Lower leg skin (tissue), 4 donors: Measurements from ENCODE around the gene CELSR3. TPM values are rescaled to one million over a fixed set of nuclear protein-coding genes. Genes with fewer than 3 reads are reported as not detected.

Experiments
- DNase-seq, 2 donors: peaks; one replicate each; pipeline ENCODE4 v3.0.0-alpha.2; 2019; ENCODE audit warnings: low spot score in 2 of 2
- H3K4me3 ChIP-seq: fragments of 200-600 bp; sonication (generic); 2 replicates; pipeline ENCODE4 v1.5.1; 2017; ENCODE audit warnings: mild to moderate bottlenecking, low read depth; ENCODE audit not compliant: poor library complexity, severe bottlenecking
- CTCF ChIP-seq, 3 donors: fragments of 450-650 bp; IDR thresholded peaks; one replicate each; pipeline ENCODE4 v1.5.1; 2016; ENCODE audit warnings: antibody characterized with exemption in 3 of 3, mild to moderate bottlenecking in 3 of 3, moderate library complexity in 2 of 3
- POLR2A ChIP-seq, 2 donors: fragments of 450-650 bp; IDR thresholded peaks; one replicate each; pipeline ENCODE4 v1.6.1; 2016 to 2017; ENCODE audit warnings: antibody characterized with exemption in 2 of 2, mild to moderate bottlenecking in 1 of 2, moderate library complexity in 1 of 2
- WGBS, 2 donors: methylation state at CpG; one replicate each; pipeline ENCODE4 v1.1.5; 2018; 5-methylcytosine and 5-hydroxymethylcytosine counted together
- intact Hi-C: fragments of 100-400 bp; cut with DNase I; formaldehyde crosslinking; loops from one replicate; pipeline ENCODE4 v1.15.0; 2023; ENCODE audit warnings: low total_unique reads
- total RNA-seq, 4 donors: library from RNA; depleted of rRNA; stranded (reverse); fragments of >200 nt; gene quantifications; one replicate each; pipeline ENCODE4 v1.1.0, GENCODE V29; 2016

Gene CELSR3
- total RNA-seq, 4 donors from 2014 or later = 0.59 to 4.7 (median 1.2) TPM

- H3K4me3 ChIP-seq = peak overlapping the region; percentile 29
- DNase-seq = peak; percentile 75 to 94
- intact Hi-C loops = no loop called here
- 30 to 51% methylated on average over 9 of the region's 9 CpGs for WGBS, 2 donors
- TF ChIP-seq CTCF (IDR thresholded peaks at IDR 0.05) (no peak), POLR2A (IDR thresholded peaks at IDR 0.05) (no peak)
Measured at GRCh38 chr3:48695393-48695753, 32.7 kb upstream of the CELSR3 start.

DNA sequence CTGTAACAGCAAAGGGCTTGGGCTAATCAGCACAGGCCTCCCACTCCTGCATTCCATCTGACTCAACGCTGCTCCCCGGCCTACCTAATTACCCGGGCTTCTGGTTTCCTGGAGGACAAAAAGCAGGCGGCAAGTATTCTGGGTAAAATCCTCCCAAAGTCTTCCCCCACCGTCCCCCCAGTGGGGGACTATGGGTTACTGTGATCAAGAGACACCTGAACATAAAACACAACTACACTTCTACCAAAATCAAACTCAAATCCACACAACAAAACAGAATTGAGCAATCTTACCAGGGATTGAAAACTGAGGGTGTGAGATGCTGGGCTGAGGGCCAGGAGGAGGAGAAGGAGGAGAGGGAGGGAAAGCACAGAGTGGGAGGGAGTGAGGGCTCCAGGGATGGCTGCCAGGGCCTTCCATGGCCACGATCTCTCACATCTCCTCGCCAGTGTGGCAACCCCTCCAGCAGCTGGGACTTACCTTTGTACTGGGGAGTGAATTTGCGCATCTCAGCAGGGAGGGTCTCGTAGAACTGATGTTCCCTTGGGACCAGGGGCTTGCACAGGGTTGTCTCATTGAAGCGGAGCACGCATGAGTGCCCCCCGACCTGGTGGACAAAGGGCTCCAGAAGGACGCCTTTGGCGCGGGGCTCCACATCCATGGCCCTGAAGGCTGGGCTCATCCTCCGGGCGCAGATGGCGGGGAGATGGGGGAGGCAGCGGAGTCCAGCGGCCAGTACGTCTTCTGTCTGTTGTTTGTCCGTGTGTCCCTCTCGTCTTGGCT lies 32.1 kb upstream of the CELSR3 start:
- peak; percentile 79 to 95 for DNase-seq
- 43 to 48% methylated on average over 23 of the region's 23 CpGs for WGBS, 2 donors
- intact Hi-C loops = no loop called here
- no peak for TF ChIP-seq POLR2A (IDR thresholded peaks at IDR 0.05)
- no peak for TF ChIP-seq CTCF (IDR thresholded peaks at IDR 0.05)
- peak overlapping the region; percentile 29 for H3K4me3 ChIP-seq

DNA sequence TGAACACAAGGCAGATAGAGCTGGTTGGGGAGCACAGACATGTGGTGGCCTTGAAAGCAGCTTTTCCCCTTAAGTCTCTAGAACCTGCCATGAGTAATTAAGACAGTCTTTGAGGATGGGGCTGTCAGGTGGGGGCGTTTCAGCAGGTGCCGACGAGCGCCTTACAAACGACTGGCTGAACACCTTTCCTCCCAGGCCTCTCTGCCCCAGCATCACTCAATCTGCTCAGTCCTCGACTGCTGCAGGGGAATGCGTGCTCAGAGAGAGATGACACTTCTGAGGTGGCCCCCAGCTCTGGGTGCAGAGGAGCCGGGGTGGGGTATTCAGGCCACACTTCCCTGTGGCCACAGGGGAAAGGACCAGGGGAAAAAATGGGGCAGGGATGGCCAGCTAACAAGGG lies 31.1 kb upstream of the CELSR3 start:
- 81% methylated on average over 8 of the region's 8 CpGs for WGBS, 2 donors
- TF ChIP-seq CTCF (IDR thresholded peaks at IDR 0.05) (no peak), POLR2A (IDR thresholded peaks at IDR 0.05) (no peak)

DNA sequence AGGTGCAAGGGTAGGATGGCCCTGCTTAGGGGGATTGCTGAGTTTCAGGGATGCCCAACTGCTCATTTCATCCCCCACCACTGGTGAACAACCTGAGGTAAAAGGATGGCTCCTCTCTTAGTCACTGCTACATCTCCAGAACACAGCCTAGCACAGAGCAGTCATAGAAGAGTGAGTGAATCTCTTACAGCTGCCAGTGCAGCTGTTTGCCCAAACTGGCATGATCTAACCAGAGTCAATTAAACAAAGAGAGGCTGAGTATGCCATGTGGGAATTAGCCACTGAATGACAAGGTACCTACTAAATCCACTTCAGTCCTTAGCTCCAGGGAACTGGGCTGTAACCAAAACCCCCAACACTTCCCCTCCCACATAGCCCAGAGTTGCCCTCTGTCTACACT lies 29.9 kb upstream of the CELSR3 start:
- no peak for TF ChIP-seq CTCF (IDR thresholded peaks at IDR 0.05)
- TF ChIP-seq POLR2A (IDR thresholded peaks at IDR 0.05) = no peak
- intact Hi-C loops = no loop called here
- no peak overlapping the region for H3K4me3 ChIP-seq
- DNase-seq = no peak

More for the DNA sequence above, 31.1 kb upstream of the CELSR3 start:
- no peak overlapping the region for H3K4me3 ChIP-seq
- intact Hi-C loops = no loop called here
- no peak for DNase-seq

DNA sequence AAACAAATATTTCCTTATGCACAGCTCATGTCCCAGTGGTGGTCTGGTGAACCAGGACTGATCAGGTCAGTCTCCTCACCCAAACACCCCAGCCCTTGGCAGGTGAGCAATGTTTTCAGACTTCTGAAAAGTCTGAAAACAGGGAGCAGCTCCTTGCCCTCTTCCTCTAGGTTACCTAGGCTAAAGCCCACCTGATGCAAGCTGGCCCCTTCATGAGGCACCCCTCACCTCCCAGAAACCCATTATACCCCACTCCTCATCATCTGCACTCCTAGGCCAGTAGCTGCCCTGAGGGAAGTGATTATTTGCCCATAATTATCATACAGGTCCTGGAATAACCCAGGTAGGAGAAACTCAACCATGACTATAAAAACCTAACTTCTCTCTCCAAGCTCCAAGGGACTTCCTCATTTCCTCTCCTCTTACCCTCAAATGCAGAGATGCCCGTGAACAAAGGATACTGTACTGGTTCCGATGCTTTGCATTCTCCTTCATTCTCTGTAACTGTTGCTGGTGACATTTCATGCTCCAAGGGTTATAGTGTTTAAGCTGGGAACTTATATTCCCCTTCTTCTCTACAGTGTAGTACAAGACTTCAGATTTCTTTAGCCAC lies 28.3 kb upstream of the CELSR3 start:
- WGBS, 2 donors = 90 to 97% methylated on average over 2 of the region's 2 CpGs
- intact Hi-C loops = no loop called here
- H3K4me3 ChIP-seq = no peak overlapping the region
- TF ChIP-seq CTCF (IDR thresholded peaks at IDR 0.05) (no peak), POLR2A (IDR thresholded peaks at IDR 0.05) (no peak)
- no peak for DNase-seq
